BE2C (cell line): ENCODE results near the gene CDKN1A.
"Not testable (repeated sequence)": the region's sequence is repeated elsewhere in the genome, so short reads cannot be mapped to it uniquely, and the experiment has no call there.

Source experiments
- DNase-seq: peaks from one replicate; pipeline ENCODE4 v3.0.0-alpha.2; 2020
- H3K27me3 ChIP-seq: fragments of 250-450 bp; sonication (Bioruptor Pico); 2 replicates; pipeline ENCODE4 v1.5.1; 2020; ENCODE audit warnings: mild to moderate bottlenecking
- H3K36me3 ChIP-seq: fragments of 250-450 bp; sonication (Bioruptor Pico); 2 replicates; pipeline ENCODE4 v1.5.1; 2020; ENCODE audit warnings: mild to moderate bottlenecking
- H3K4me1 ChIP-seq: fragments of 250-450 bp; sonication (Bioruptor Pico); 2 replicates; pipeline ENCODE4 v1.5.1; 2020
- H3K4me3 ChIP-seq: 2 replicates; pipeline ENCODE4 v1.5.1; 2011; ENCODE audit warnings: low read depth, low read length
- H3K9me3 ChIP-seq: fragments of 250-450 bp; sonication (Bioruptor Pico); 2 replicates; pipeline ENCODE4 v1.5.1; 2020
- TF ChIP-seq, protein P1 (sequence below): IDR thresholded peaks from 2 replicates; pipeline ENCODE4 v1.5.1; 2012; ENCODE audit warnings: mild to moderate bottlenecking, low read depth, low read length

The CDKN1A gene

DNA sequence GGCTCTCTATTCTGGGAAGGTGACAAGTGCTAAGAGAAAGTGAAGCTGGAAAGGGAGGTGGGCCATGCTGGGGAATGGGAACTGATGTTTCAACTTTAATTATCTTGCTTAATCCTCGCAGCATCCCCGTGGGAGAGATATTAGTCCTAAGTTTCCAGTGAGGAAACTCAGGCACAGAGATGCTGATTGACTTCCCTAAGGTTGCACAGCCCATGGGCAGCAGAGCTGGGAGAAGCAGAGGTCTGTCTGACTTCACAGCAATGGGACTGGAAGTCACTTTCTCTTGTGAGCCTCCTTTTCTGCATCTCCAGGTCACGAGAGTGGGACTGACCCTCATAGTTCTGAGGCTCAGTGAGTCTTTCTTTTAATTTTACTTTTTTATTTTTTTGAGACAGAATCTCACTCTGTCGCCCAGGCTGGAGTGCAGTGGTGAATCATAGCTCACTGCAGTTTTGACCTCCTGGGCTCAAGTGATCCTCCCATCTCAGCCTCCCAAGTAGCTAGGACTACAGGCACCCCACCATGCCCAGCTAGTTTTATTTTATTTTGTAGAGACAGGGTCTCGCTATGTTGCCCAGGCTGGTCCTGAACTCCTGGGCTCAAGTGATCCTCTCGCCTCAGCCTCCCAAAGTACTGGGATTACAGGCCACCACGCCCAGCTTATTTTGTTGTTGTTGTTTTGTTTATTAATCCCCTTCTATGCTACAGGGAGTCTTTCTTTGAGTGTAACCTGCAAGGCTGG, 21.7 kb downstream of the CDKN1A start:
- no peaks in the 10 kb centered on the region for H3K9me3 ChIP-seq
- no peaks in the 10 kb centered on the region for H3K36me3 ChIP-seq
- no peaks in the 10 kb centered on the region for H3K27me3 ChIP-seq
- TF ChIP-seq, protein P1, sequence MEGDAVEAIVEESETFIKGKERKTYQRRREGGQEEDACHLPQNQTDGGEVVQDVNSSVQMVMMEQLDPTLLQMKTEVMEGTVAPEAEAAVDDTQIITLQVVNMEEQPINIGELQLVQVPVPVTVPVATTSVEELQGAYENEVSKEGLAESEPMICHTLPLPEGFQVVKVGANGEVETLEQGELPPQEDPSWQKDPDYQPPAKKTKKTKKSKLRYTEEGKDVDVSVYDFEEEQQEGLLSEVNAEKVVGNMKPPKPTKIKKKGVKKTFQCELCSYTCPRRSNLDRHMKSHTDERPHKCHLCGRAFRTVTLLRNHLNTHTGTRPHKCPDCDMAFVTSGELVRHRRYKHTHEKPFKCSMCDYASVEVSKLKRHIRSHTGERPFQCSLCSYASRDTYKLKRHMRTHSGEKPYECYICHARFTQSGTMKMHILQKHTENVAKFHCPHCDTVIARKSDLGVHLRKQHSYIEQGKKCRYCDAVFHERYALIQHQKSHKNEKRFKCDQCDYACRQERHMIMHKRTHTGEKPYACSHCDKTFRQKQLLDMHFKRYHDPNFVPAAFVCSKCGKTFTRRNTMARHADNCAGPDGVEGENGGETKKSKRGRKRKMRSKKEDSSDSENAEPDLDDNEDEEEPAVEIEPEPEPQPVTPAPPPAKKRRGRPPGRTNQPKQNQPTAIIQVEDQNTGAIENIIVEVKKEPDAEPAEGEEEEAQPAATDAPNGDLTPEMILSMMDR = no peak
- DNase-seq = no peak
- no peaks in the 10 kb centered on the region for H3K4me1 ChIP-seq
- H3K4me3 ChIP-seq = no peak overlapping the region

DNA sequence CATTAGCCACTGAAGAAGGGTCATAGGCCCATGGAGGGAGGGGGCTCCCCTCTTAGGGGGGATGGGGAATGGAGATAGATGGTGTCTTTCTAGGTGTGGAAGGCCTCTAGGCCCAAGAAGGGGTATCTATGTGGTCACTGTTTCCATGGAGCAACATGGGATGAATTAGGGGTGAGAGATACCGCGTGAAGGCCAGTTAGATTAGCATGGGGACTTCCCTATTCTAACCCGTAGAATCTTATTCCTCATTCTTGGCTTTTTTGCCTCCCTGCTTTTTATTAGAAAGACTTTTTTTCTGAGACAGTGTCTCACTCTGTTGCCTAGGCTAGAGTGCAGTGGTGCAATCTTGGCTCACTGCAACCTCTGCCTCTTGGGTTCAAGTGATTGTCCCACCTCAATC, 22.3 kb downstream of the CDKN1A start:
- H3K4me1 ChIP-seq = no peaks in the 10 kb centered on the region
- H3K9me3 ChIP-seq = no peaks in the 10 kb centered on the region

DNA sequence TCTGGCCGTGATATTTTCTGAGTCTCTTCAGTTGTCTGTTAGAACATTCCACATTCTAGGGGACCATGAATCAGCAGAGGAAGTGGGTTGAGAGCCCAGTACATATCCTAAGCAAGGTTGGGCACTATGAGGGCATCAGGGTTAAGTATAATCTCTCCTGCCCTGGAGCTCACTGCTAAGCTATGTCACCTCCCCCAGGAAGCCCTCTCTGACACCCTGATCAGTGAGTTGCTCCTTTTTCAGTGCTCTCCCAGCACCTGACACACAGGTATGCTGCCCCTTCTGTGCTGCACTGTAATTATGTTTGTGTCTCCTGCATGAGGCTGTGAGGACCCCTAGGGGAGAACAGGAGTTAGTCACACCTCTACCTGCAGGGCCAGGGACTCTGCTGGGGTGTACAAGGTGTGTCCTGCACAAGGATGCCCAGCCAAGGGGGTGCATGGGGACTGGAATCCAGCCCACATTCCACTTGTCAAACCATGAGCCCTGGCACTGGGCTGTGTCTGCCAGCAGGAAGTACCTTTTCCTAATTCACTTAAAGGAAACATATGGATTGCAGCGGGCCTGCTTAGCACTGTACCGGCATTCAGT, 23.0 kb downstream of the CDKN1A start:
- no peak overlapping the region for H3K4me3 ChIP-seq
- DNase-seq = no peak
- TF ChIP-seq, protein P1 = peak; percentile 15; the same call in 1 of the 2 replicates
- no peaks in the 10 kb centered on the region for H3K36me3 ChIP-seq
- H3K4me1 ChIP-seq = no peaks in the 10 kb centered on the region
- H3K27me3 ChIP-seq = no peaks in the 10 kb centered on the region
- H3K9me3 ChIP-seq = no peaks in the 10 kb centered on the region

More for the DNA sequence above, 22.3 kb downstream of the CDKN1A start:
- H3K4me3 ChIP-seq = no peak overlapping the region
- H3K27me3 ChIP-seq = no peaks in the 10 kb centered on the region
- TF ChIP-seq, protein P1 = no peak
- no peak for DNase-seq
- no peaks in the 10 kb centered on the region for H3K36me3 ChIP-seq

DNA sequence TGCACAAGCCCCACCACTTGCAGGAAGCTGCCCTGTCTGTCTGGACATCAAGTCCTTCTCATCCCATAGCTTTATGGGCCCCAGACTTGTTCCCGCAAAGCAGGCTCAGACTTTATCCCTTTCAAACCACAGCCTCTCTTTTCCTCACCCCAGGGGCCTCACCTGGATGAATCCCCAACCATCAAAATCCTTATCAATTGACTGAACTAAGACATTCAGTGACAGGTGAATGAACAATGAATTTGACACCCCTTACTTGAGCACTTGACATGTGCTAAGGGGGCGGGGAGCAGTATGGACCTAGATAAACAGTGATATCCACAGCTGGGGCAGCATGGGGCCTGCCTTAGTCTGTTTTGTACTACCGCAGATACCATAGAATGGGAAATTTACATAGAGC, 24.1 kb downstream of the CDKN1A start:
- Histone ChIP-seq H3K36me3 (no peaks in the 10 kb centered on the region), H3K4me3 (no peak overlapping the region), H3K27me3 (no peaks in the 10 kb centered on the region), H3K4me1 (no peaks in the 10 kb centered on the region), H3K9me3 (no peaks in the 10 kb centered on the region)
- TF ChIP-seq, protein P1 = no peak
- no peak for DNase-seq

DNA sequence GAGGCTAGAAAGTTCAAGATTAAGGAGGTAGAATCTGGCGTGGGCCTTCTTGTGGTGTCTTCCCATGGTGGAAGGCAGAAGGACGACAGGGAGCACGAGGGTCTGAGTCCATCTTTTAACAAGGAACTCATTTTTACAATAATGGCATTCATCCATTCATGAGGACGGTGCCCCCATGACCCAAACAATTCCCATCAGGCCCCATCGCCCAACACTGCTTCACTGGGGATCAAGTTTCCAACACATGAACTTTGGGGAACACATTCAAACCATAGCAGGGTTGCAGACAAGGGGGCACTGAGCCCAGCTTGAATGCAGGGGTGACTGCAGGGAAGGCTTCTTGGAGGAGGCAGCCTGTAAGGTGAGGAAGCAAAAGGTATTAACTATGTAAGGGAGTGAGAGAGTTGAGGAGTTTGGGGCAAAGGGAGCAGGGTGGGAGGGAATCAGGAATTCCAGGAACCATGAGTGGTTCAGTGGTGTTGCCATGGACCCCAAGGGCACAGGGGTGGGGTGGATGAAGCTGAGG, 24.6 kb downstream of the CDKN1A start:
- no peaks in the 10 kb centered on the region for H3K27me3 ChIP-seq
- no peak overlapping the region for H3K4me3 ChIP-seq
- no peaks in the 10 kb centered on the region for H3K9me3 ChIP-seq
- TF ChIP-seq, protein P1 = no peak
- no peaks in the 10 kb centered on the region for H3K4me1 ChIP-seq
- no peaks in the 10 kb centered on the region for H3K36me3 ChIP-seq
- DNase-seq = no peak

DNA sequence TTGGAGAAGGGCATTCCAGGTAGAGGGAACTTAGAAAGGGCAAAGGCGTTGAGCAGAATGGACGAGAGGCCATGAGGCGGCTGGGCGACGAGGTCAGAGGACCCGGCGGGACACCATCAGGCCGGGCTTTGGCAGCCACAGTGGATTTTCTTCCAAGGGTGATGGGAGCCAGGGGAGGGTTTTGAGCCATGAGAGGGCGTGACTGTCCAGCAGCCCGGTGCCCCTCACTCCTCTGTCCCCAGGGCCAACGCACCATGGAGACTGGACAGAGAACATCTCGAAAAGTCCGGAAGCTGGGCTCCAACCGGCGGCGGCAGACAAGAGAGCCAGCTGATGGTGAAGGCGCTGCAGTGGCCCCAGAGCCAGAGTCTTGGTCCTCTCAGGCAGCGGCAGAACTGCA, 25.5 kb downstream of the CDKN1A start:
- no peaks in the 10 kb centered on the region for H3K36me3 ChIP-seq
- H3K4me1 ChIP-seq = no peaks in the 10 kb centered on the region
- H3K27me3 ChIP-seq = no peaks in the 10 kb centered on the region
- no peak overlapping the region for H3K4me3 ChIP-seq
- TF ChIP-seq, protein P1 = no peak
- no peak for DNase-seq
- no peaks in the 10 kb centered on the region for H3K9me3 ChIP-seq

DNA sequence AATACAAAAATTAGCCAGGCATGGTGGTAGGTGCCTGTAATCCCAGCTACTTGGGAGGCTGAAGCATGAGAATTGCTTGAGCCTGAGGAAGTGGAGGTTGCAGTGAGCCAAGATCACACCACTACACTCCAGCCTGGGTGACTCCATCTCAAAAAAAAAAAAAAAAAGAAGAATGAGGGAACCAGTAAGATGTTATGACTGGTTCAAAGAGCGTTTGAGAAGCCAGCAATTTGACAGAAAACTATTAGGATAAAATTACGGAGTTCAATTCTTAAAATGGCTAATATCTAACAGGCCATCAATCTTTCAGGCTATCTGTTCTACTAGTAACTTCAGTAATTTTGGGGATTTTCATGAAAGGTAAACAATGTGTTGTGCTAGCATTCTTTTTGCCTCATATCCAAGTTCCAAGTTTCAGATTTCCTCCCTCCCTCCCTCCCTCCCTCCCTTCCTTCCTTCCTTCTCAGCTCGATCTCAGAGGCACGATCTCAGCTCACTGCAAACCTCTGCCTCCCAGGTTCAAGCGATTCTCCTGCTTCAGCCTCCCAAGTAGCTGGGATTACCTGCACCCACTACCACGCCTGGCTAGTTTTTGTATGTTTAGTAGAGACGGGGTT, 26.6 kb downstream of the CDKN1A start:
- not testable (repeated sequence) for H3K9me3 ChIP-seq, H3K4me3 ChIP-seq, H3K4me1 ChIP-seq, DNase-seq, H3K36me3 ChIP-seq, H3K27me3 ChIP-seq
